ENCODE data around the gene ETV6. TPM values are rescaled to one million over a fixed set of nuclear protein-coding genes. Genes with fewer than 3 reads are reported as not detected.

The ETV6 gene
- total RNA-seq, 4 donors from 2014 or later = 17.7 to 27.1 (median 25.0) TPM

DNA sequence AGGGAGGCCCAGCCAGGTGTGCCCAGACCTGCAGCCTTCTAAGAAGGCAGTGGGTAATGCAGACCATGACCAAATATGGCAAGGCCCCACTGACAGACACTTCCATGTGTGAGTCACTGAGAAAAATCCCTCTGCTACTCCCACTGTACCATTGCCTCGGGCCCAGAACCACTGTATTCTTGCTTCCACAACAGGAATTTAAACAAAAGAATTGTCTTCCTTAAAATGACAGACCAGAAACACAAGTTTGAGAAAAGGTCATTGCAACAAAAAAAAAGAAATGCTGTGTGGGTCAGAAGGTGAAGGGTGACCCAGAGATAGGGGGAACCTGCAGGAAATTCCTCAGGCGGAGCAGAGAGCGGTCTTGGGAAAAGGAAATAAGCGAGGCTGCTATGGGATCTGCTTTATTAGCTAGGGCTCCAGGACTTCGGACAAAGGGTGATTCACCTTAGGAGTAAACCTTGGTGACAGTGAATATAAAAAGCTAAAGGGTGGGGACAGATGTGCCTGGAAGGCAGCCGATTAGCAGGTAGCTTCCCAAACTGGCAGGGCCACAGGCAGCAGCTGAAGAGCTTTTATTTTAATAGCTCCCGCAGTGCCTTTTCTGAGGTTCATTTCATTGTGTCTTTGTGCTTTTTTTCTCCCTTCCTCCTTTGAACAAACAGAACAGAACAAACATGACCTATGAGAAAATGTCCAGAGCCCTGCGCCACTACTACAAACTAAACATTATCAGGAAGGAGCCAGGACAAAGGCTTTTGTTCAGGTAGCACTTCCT is 236.0 kb downstream of the ETV6 start:
- TF ChIP-seq POLR2A (IDR thresholded peaks at IDR 0.05) = no peak
- TF ChIP-seq, protein P1, sequence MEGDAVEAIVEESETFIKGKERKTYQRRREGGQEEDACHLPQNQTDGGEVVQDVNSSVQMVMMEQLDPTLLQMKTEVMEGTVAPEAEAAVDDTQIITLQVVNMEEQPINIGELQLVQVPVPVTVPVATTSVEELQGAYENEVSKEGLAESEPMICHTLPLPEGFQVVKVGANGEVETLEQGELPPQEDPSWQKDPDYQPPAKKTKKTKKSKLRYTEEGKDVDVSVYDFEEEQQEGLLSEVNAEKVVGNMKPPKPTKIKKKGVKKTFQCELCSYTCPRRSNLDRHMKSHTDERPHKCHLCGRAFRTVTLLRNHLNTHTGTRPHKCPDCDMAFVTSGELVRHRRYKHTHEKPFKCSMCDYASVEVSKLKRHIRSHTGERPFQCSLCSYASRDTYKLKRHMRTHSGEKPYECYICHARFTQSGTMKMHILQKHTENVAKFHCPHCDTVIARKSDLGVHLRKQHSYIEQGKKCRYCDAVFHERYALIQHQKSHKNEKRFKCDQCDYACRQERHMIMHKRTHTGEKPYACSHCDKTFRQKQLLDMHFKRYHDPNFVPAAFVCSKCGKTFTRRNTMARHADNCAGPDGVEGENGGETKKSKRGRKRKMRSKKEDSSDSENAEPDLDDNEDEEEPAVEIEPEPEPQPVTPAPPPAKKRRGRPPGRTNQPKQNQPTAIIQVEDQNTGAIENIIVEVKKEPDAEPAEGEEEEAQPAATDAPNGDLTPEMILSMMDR (IDR thresholded peaks at IDR 0.05) = no peak
- no peak for DNase-seq (ENCODE audit: low spot score in 2 of 2)
- intact Hi-C loops (cut with DNase I; ENCODE audit: low total_unique reads) = no loop called here
- 66 to 69% methylated on average over 8 of the region's 8 CpGs for WGBS, 2 donors
- no peak overlapping the region for H3K4me3 ChIP-seq (ENCODE audit: low read depth, poor library complexity, severe bottlenecking)

DNA sequence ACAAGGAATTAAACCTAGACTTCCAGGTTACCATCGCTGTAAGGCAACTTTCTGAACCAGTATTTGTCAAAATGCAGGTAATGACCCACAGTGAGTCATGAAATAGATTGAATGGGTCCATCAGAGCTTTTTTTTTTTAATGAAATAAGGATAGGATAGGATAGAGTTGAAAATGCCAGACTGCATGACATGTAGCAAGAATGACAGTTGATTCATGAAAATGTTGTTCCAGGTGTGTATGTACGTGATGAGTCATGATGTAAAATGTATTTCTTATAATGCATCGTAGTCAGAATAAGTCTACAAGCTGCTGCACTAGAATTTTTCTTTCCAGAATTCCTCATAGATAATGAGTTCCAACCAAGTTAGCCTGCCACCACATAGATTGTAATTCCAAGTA is 236.9 kb downstream of the ETV6 start:
- no peak overlapping the region for H3K4me3 ChIP-seq (ENCODE audit: low read depth, poor library complexity, severe bottlenecking)
- TF ChIP-seq, protein P1 (IDR thresholded peaks at IDR 0.05) = no peak
- TF ChIP-seq POLR2A (IDR thresholded peaks at IDR 0.05) = no peak
- intact Hi-C loops (cut with DNase I; ENCODE audit: low total_unique reads) = no loop called here
- 88 to 89% methylated on average over 3 of the region's 3 CpGs for WGBS, 2 donors
- no peak for DNase-seq (ENCODE audit: low spot score in 2 of 2)

DNA sequence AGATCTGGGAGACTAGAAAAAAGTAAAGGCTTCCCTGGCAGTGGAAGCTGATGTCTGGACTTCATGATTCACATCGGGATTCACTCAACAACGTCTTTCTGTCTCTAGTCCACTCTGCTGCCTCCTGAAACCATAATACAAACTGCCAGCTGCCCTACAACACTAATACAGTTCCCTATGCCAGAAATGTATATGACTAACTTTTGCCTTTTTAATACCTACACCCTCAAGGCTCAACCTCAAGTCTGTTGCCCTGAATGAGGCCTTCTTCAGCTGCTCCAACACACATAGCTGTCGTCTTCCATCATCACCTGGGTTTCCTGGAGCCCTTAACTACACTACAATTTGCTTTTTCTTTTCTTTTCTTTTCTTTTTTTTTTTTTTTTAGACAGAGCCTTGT is 238.6 kb downstream of the ETV6 start:
- intact Hi-C loops (cut with DNase I; ENCODE audit: low total_unique reads) = no loop called here
- WGBS, 2 donors = 89 to 97% methylated on average over 3 of the region's 3 CpGs

DNA sequence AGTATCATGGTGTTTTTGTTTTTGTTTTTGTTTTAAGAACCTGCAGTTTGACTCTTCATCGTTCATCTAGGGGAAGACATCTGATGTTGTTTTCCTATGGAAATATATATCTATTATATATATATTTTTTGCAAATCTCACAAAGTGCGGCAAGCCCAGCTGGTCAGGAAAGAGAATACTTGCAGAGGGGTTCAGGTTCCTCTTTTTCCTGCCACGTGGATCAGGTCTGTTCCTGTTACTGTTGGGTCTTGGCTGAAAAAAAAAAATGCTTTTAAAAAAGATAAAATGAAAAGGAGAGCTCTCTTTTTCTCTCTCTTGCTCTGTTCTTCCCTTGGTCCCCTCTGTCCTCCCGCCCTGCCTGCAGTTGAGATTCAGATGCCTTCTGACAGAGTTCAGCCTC is 241.9 kb downstream of the ETV6 start:
- 77 to 88% methylated on average over 4 of the region's 4 CpGs for WGBS, 2 donors

More for the DNA sequence above, 238.6 kb downstream of the ETV6 start:
- TF ChIP-seq POLR2A (IDR thresholded peaks at IDR 0.05) = no peak
- TF ChIP-seq, protein P1 (IDR thresholded peaks at IDR 0.05) = no peak
- H3K4me3 ChIP-seq (ENCODE audit: low read depth, poor library complexity, severe bottlenecking) = no peak overlapping the region
- DNase-seq (ENCODE audit: low spot score in 2 of 2) = no peak

DNA sequence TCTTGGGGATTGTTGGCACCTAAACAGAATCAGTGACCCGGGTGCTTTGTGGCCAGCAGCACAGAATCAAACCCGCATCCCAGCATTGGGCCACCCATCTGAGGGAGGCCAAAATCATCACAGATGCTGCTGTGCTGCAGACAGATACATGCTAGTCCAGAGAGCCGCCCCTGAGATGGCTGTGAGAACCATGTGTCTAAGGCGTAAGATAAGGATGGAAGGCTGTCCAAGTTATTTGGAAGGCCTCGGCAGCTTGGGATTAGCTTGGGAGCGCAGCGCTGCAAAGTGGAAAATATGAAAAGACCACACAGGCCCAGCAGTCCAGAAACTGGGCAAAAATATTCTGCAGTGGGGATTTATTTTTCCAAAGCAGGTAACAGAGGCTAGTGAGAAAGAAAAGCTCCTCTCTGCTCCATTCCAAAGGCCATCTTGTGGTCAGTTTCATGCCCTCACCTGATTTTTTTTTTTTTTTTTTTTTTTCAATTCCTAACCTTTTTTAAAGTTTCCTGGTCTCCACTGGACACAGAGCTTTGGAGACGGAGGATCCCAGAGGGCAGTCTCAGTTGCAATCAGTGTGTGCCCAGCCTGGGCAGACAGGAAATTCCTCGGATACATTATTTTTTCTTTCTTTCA is 242.4 kb downstream of the ETV6 start:
- H3K4me3 ChIP-seq (ENCODE audit: low read depth, poor library complexity, severe bottlenecking) = no peak overlapping the region
- WGBS, 2 donors = 85 to 87% methylated on average over 9 of the region's 9 CpGs
- DNase-seq (ENCODE audit: low spot score in 2 of 2) = no peak
- intact Hi-C loops (cut with DNase I; ENCODE audit: low total_unique reads) = no loop called here
- TF ChIP-seq POLR2A (IDR thresholded peaks at IDR 0.05) = no peak
- TF ChIP-seq, protein P1 (IDR thresholded peaks at IDR 0.05) = no peak

More for the DNA sequence above, 241.9 kb downstream of the ETV6 start:
- TF ChIP-seq, protein P1 (IDR thresholded peaks at IDR 0.05) = no peak
- TF ChIP-seq POLR2A (IDR thresholded peaks at IDR 0.05) = no peak
- no peak overlapping the region for H3K4me3 ChIP-seq (ENCODE audit: low read depth, poor library complexity, severe bottlenecking)
- no peak for DNase-seq (ENCODE audit: low spot score in 2 of 2)
- intact Hi-C loops (cut with DNase I; ENCODE audit: low total_unique reads) = no loop called here

All from lower leg skin (tissue), 4 donors.